ENCODE results near the gene ZSCAN20.

The ZSCAN20 gene

DNA sequence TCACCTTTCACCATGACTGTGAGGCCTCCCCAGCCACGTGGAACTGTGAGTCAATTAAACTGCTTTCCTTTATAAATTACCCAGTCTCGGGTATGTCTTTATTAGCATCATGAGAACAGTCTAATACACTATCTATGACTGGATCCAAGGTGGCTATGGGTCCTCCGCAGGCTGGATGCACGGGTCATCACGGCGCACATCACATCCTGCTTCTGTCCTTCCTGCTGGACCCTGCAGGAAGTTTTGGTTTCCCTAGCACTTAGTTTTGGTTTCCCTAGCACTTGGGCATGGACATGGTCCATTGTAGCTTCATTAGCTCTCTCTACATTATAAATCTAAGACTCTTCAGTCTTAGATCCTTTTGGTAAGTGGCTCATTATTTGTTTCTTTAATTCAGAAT, 27.3 kb upstream of the ZSCAN20 start:
- no peak for DNase-seq

DNA sequence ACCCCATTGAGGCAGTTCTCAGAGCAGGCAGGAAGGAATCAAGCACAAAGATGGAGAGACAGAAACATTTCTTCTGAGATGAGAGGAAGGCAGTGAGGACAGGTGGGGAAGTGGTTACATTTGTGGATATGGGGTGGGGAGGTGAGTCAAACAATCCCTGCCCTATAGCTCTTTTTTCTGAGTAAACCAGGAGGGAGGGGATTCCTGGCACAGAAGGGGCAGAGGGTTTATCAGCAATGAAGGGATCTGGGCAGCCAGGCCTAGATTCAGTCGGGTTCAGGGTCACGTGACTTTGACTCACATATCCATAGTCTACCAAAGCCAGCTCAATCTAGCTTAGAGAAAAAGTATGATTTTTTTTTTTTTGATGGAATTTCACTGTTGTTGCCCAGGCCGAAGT, 25.9 kb upstream of the ZSCAN20 start:
- DNase-seq: no peak

DNA sequence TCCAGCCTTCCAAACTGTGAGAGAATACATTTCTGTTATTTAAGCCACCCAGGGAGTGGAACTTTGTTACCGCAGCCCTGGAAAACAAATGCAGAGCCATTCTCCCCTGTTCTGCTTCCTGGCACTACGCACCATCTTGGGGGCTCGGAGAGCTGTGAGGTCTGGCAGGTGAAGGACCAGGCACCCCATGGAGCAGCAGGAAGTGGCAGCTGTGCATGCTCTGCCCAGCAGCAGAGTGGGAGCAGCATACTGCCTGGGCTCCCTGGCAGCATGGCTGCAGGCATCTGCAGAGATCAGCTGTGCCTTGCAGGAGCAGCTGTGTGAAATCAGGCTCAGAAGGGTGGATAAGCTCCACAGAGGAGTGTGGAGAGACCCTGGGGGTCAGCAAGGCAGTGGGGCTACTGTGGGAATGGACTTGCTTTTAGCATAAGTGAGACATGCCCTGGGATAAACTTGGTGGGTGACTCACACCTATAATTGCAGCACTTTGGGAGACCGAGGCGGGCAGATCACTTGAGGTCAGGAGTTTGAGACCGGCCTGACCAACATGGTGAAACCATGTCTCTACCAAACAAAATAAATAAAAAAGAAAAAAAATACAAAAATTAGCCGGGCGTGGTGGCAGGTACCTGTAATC, 17.7 kb upstream of the ZSCAN20 start:
- no peak for DNase-seq

DNA sequence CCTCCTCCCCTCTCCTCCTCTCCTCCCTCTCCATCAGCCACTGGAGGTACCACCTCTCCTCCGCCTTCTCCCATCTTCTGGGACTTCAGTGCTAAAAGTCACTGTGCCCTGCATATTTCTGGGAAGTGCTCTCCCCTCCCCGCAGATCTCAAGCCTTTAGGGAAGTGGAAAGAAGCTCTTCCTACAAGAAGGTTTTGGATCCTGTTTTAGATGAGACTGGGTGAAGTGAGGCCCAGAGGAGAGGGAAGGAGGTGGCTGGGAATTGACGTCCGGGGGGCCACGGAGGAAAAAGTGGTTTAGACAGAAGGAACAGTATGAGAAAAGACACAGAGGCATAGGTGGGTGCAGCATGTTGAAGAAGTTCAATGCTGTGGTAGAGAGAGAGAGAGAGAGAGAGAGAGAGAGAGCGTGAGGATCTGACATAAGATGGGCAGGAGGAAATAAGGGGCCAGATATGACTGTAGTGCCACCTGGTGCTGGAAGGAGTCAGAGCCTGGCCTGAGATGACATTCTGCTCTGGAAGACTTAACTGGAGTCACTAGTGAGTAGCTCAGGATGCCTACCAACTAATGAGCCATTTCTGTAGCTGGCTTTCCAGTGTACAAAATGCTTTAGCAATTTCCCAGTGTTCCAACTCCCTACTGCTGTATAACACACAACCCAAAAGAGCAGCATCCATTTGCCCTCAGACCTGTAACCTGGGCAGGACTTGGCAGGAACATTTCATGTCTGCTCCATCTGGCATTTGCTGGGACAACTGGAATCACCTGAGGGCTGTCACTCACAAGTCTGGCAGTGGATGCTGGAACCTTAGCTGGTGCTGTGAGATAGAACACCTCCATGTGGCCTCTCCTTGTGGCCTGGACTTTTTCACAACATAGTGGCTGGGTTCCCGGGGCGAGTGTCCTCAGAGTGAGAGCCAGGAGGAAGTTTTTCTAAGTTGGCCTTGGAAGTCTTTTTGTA, 16.6 kb upstream of the ZSCAN20 start:
- DNase-seq: peak; percentile 29 to 40

DNA sequence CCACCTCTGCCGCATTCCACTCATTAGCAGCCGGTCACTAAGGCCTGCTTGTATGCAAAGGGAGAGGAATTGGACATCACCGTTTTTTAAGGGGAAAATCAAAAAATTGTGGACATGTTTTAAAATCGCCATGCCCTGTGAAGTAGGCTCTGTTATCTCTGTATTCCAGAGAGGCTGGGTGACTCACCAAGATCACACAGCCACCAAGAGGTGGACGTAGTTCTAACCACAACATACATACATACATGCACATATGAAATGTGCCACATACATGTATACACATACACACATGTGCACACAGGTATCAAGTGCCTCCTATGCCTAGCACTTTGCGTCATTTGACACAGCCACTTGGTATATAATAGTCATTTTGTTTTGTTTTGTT, 16.0 kb upstream of the ZSCAN20 start:
- no peak for DNase-seq

DNA sequence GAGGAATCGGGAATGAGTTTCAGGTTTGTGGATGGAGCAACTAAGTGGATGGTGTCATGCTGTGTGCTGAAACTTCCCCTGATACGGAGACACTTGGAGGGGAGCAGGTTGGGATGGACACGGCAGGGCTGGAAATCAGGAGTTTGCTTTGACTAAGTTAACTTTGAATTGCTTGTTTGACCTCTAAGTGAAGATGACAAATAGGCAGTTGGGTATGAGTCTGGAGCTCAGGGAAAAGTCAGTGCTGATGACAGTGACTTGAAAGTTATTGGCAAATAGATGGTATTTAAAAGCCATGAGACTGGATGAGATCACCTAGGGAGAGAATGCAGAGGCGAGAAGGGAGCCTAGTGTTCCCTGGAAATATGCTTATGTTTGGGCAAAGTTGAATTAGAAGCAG, 12.8 kb upstream of the ZSCAN20 start:
- DNase-seq: no peak

DNA sequence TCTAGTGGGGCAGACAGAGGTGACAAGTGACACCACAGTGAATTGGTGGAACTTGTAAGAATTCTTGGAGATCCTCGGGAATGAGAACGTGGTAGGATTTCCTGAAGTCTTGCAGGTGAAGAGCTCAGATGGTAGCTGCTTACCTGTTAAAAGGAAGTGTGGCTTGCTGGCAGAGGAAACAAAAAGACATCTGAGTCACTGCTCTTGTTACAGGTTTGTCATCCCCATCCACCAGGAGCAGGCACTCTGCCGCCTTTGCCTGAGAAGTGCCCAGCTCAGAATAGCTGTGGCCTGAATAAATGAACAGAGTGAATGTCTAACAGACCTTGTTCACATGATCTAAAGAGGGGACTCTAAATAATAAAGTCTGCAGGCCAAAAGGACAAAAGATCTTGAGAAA, 12.3 kb upstream of the ZSCAN20 start:
- DNase-seq: no peak

DNA sequence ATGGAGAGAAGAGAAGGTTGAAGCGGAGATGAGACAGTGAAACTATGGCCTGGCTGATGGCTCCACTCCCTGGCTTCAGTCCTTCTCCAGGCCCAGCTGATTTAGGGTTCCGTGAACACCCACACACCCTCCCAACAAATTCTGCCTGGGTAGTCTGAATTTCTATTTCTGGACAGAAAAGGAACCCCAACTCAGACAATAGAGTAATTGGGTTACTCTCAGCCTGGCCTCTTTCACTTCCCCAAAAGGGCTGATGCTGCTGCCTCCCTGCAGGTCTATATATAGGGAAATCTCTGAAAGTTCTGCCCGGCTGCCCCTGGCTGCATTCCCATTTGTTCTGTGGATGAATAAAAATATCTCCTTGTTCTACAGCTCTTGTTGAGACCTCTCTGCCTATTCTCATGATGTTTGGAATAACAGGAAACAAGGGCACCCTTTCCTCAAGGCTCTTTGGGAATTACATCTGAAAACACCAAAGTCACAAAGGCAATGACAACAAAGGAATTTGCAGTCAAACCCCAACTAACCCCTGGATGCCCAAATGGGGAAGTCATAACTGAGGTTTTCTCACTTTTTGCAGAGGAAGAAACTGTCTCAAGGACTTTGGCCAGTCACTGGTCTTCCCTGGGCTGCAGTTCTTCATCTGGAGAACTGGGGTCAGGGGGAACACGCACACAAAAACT, 11.4 kb upstream of the ZSCAN20 start:
- no peak for DNase-seq

DNA sequence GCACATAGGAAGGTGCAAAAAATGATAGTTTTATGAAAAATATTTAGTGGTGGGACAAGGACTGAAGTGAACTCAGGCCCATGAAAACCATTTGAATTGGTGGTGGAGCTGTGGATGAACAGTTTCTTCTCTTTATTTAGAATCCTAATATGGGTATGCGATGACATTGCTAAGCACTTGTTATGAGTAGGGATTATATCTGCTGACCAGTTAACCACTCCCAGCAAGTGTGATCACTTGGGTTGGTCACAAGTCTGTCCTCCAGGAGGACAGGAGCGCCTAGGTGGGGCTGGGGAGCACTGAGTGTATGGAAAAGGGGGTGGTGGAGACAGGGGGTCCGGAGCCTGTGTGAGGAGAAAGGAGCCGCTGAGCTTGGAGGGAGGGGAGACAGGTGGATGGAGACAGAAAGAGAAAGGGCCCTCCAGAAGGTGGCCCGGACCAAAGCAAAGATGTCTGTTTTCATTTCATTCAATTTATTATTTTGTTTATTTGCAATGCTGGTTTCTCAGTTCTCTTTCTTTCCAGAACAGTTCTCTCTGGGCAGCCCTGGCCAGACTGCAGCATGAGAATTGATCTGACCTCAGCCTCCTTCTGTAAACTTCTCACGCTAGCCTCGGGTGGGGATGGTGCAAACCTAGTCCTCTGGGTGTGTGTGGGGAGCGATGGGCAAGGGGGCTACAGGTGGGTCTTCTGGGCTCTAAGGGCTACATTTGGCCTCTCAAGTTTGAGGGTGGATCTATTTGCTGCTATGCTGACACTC, 9.9 kb upstream of the ZSCAN20 start:
- DNase-seq: no peak

DNA sequence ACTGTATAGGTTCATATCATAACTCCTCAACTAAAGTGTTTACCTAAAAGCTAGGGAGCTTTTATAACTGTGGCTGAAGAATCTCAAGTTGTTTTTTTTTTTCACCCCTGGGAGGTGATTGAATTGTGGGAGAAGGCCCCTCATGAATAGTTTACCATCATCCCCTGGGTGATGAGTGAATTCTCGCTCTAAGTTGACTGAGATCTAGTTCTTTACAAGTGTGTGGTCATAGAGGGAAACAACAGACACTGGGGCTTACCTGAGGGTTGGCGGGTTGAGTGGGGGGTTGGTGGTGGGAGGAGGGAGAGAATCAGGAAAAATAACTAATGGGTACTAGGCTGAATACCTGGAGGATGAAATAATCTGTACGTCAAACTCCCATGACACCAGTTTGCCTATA, 7.9 kb upstream of the ZSCAN20 start:
- DNase-seq: no peak

DNA sequence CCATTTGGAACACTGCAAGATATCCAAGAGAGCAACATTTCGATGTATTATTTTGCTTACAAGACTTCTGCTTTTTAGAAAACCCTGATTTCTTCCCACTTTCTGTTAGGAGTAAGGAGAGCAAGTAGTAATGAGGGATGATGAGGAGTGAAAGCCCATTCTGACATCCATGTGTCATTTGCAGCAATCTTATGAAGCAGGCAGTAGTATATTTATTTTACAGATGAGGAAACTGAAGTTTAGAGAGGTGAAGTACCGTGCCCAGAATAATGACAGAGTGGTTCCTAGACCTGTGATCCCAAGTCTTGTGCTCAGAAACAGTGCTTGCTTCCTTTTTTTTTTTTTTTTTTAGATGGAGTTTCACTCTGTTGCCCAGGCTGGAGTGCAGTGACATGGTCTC, 7.1 kb upstream of the ZSCAN20 start:
- no peak for DNase-seq

DNA sequence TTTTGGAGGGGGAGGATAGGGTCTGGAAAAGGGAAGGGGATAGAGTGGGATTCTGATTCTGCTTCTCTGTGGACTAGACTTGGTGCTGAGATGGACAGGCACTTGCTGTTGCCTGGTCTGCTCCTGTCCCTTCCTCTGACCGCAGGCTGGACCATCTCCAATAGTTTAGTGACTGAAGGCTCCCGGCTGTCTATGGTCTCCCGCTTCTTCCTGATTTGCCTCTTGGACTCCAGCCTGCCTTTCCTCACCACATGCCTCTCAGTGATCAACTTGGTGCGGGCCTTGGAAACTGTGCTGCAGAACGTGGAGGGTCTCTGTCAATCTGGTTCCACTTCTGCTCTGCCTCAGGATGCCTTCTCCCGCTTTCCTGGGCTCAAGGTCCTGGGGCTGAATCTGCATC, 6.3 kb upstream of the ZSCAN20 start:
- DNase-seq: no peak

DNA sequence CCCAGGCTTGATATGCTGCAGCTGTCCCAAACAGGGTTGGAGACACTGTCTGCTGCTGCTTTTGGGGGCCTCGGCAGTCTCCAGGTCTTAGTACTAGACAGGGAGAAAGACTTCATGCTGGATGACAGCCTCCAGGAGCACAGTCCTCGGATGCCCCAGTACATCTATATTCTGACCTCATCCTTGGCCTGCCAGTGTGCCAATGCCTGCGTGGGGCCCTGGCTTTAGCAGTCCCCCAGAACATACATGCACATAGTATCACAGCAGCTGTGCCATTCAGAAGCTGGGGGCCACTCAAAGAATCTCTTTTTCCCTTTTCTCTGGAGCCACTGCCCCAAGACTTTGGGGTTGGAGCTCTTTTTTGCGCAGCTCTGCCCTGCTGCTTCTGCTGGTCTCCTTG, 4.4 kb upstream of the ZSCAN20 start:
- DNase-seq: no peak

DNA sequence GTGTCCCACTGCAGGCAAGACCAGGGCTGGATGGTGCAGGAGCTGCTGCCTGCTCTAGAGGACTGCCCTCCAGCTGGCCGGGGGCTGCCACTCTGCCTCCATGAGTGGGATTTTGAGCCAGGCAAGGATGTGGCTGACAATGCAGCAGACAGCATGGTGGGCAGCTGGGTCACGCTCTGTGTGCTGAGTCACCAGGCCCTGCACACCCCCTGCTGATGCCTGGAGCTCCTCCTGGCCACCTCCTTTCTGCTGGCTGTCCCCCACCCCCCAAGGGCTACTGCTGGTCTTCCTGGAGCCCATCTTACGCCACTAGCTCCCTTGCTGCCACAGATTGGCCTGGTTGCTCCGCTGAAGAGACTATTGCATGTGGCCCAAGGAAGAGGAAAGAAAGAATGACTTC, 3.9 kb upstream of the ZSCAN20 start:
- DNase-seq: no peak

DNA sequence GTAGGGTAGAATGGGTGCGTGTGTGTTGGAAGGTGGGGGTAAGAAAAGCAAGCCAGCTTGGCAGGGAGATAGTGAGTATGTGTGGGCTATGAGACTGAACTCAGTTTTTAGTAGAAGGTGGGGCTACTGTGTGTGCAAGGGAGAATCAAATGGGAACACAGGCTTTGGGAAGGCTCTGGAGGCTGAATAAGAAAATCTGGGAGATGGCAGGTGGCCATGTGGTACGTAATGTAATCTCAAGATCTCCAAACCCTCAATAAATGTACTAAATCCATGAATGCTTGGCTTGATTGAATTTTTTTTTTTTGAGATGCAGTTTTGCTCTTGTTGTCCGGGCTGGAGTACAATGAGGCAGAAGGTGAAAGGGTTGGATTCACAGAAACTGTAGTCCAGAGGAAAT, 3.5 kb upstream of the ZSCAN20 start:
- DNase-seq: no peak

DNA sequence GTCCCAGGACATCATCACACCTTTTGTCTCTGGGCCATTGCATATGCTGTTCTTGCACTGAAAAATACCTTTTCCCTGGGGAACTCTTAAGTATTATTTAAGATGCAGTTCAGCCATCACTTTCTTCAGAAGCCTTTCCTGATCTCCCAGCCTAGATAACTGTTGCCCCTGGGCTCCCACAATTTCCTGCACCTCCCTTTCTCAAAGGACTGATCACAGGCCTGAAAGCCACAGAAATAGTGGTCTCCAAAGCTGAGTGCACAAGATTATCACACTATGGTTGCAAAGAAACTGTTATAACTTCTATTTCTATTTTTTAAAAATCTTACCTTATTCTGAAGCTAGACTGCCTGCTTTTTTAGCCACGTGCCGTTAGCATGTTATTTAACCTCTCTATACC, 2.8 kb upstream of the ZSCAN20 start:
- DNase-seq: no peak

DNA sequence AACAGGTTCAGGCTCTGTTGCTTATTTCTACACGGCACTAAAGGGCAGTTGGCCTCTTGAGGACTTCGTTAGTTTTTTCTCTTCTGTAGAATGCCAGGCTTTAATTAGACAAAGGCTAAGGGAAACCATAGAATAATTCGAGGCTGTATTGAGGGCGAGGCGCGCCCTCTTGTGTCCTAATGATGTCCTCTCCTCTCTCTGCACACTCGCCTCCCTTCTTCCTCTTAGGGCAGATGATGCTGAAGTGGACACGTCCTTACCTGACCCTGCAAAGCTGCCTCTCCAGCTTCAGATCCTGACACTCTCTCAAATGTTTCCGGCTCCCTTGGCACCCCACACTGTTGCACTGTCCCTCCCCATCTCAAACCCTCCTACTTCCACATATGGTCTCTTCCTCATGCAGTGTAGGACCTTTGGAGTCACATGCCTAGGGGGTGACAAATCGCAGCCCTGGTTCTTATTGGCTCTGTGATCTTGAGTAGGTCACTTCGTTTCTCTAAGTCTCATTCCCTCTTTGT, 1.9 kb upstream of the ZSCAN20 start:
- DNase-seq: peak; percentile 63 to 71

DNA sequence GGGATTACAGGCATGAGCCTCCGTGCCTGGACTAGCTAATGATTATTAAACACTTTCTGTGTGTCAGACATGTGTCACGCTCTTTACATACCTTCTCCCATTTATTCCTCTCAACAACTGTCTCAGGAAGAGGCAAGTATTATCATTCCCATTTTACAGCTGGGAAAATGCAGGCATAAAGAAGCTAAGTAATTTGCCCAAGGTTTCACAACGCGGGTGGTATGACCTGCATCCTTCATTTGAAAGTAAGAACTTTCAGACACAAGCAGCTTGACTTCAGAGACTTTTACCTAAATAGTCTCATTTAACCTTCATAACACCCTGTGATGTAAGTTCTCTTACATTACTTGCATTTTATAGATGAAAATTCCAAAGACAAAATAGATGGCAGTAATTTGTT, 1.0 kb upstream of the ZSCAN20 start:
- no peak for DNase-seq

DNA sequence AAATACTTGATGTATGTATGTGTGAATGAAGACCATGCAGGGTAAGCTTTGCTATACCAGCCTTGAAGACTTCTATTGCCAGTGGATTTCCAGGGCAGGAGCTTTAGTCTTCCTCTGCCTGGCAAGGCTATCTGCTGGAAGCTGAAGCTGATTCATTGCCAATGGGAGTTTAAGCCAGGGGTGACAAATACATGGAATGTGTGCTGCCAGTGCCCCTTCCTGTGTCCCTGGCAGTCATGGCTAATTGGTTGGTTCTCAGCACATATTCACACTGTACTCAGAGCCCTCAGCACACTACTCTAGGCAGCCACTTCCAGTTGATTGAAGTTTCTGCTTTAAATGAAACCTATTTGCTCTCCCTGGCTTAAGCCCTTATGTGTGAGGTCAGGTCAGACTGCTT, 1.5 kb downstream of the ZSCAN20 start:
- DNase-seq: no peak

DNA sequence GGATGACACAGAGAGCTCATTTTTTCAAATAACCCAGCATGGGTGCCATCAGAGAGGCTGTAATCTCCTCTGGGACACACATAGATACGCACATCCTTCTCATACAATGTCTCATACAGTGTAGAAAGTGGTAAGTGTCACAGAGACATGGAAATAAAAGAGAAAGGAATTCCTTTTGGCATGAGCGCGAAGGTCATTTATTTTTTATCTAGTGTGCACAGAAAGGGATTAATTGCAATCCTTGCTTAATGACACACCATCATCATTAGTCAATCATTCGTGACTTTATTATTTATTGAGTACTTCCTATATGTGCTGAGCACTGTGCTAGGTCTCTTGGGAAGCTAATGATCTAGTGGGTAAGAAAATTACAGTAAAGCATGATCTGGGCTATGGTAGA, 5.0 kb downstream of the ZSCAN20 start:
- DNase-seq: no peak

DNA sequence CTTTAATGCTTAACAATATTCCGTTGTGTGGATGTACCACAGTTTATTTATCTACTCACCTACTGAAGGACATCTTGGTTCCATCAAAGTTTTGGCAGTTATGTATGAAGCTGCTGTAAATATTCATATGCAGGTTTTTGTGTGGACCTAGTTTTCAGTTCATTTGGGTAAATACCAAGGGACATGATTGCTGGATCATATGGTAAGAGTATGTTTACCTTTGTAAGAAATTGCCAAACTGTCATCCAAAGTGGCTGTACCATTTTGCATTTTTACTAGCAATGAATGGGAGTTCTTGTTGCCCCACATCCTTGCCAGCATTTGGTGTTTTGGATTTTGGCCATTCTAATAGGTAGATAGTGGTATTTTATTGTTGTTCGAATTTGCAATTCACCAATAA, 10.0 kb downstream of the ZSCAN20 start:
- DNase-seq: no peak

DNA sequence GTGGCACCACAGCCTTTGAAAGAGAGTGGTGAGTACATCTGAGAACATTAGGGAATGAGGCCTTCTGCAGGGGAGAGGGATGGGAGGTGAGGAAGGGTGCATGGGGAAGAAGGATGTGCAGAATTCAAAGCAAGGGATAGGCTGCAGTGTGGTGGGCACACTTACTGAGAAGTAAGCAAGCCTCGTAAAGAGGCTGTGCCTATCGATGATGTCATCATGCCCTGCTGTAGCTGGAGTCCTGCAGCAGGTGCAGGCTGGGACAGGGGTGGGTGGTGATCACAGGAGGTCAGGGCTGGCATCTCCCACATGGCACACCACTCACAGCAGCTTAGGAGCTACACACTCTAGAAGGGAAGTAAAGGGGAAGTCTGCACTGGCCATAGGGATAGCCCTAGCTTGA, 16.2 kb downstream of the ZSCAN20 start:
- DNase-seq: no peak

DNA sequence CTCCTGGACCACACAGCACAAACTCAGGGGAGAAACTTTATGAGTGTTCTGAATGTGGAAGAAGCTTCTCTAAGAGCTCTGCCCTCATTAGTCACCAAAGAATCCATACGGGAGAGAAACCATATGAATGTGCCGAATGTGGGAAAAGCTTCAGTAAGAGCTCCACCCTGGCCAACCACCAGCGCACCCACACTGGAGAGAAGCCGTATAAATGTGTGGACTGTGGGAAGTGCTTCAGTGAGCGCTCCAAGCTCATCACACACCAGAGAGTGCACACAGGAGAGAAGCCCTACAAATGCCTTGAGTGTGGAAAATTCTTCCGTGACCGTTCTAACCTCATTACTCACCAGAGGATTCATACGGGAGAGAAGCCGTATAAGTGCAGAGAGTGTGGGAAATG, 22.5 kb downstream of the ZSCAN20 start:
- no peak for DNase-seq

Data from activated CD4-positive, alpha-beta T cell treated with anti-CD3 and anti-CD28 coated beads, Interleukin-2, amount 50 U/mL, for 48 hours (primary cell).